ENCODE measurements around the gene SNRPA1. TPM values are rescaled to one million over a fixed set of nuclear protein-coding genes. Genes with fewer than 3 reads are reported as not detected.
"Not testable (repeated sequence)": the region's sequence is repeated elsewhere in the genome, so short reads cannot be mapped to it uniquely, and the experiment has no call there.

The SNRPA1 gene
- total and polyA plus RNA-seq, 4 experiments from 2014 or later = 76.6 to 100 (median 86.3) TPM

GRCh38 chr15:101288905-101289513, 6.0 kb downstream of the SNRPA1 start:
- POLR2A ChIA-PET (ENCODE audit: partially characterized antibody) = interaction anchor here (1.5 to 2.4 kb wide), 2 partner anchors 351 to 353 kb away, joined by 4 to 5 read pairs; no protein-coding TSS in a partner anchor
- CTCF ChIA-PET (ENCODE audit: partially characterized antibody) = interaction anchor here (0.8 to 3.9 kb wide), 21 partner anchors 9 to 368 kb away, joined by 3 to 50 read pairs (median 4); no protein-coding TSS in a partner anchor
- intact Hi-C loops (cut with micrococcal nuclease) = no loop called here
- Histone ChIP-seq H3K4me1 (ENCODE audit: insufficient read depth, low read length) (peaks cover 45% of the 10 kb centered on the region), H3K36me3 (ENCODE audit: insufficient read depth, low read length) (peaks cover 36% of the 10 kb centered on the region), H3K27me3 (ENCODE audit: insufficient read depth, low read length) (no peaks in the 10 kb centered on the region), H3K4me3 (ENCODE audit: low read length in 2 of 2) (no peak overlapping the region), H3K27ac (ENCODE audit: low read depth, low read length) (no peak overlapping the region), H3K9me3 (ENCODE audit: control insufficient read depth in 1 of 2, low read length in 2 of 2) (no peaks in the 10 kb centered on the region)
- peak in 4 of 5 donors; percentile 62 to 67 (median 63) for DNase-seq
- peak overlapping the region; percentile 36 to 94 (median 79) for H3K27ac Mint-ChIP-seq
- peak overlapping the region in 2 of 8 donors; percentile 57 to 70 for H3K4me3 Mint-ChIP-seq
- H3K4me1 Mint-ChIP-seq = peaks cover 31 to 49% (median 41%) of the 10 kb centered on the region in 4 donors
- H3K36me3 Mint-ChIP-seq = peaks cover 44 to 76% of the 10 kb centered on the region in 2 donors
- no peaks in the 10 kb centered on the region for H3K9me3 Mint-ChIP-seq
- no peaks in the 10 kb centered on the region for H3K27me3 Mint-ChIP-seq

GRCh38 chr15:101287342-101287741, 7.7 kb downstream of the SNRPA1 start:
- Histone ChIP-seq H3K36me3 (ENCODE audit: insufficient read depth, low read length) (peaks cover 48% of the 10 kb centered on the region), H3K4me1 (ENCODE audit: insufficient read depth, low read length) (peaks cover 29% of the 10 kb centered on the region)
- H3K27me3 ChIP-seq (ENCODE audit: insufficient read depth, low read length); intact Hi-C loops (cut with micrococcal nuclease); H3K9me3 ChIP-seq (ENCODE audit: control insufficient read depth in 1 of 2, low read length in 2 of 2); H3K27me3 Mint-ChIP-seq; H3K4me3 ChIP-seq (ENCODE audit: low read length in 2 of 2); H3K9me3 Mint-ChIP-seq; DNase-seq; H3K4me3 Mint-ChIP-seq; H3K27ac ChIP-seq (ENCODE audit: low read depth, low read length): not testable (repeated sequence)
- ChIA-PET POLR2A (ENCODE audit: partially characterized antibody) (interaction anchor here (1.0 kb wide), 1 partner anchor 9 kb away, joined by 4 read pairs; no protein-coding TSS in a partner anchor), CTCF (ENCODE audit: partially characterized antibody) (interaction anchor here (0.6 to 3.9 kb wide), 10 partner anchors 9 to 662 kb away, joined by 3 to 50 read pairs (median 11); no protein-coding TSS in a partner anchor)
- H3K36me3 Mint-ChIP-seq = peaks cover 55 to 79% of the 10 kb centered on the region in 2 donors
- peak overlapping the region in 1 of 7 donors; percentile 18 for H3K27ac Mint-ChIP-seq
- H3K4me1 Mint-ChIP-seq = peaks cover 21 to 35% (median 30%) of the 10 kb centered on the region in 4 donors

- peaks cover 50% of the 10 kb centered on the region for H3K36me3 ChIP-seq (ENCODE audit: insufficient read depth, low read length)
- Mint-ChIP-seq H3K4me1 (peaks cover 16 to 27% (median 23%) of the 10 kb centered on the region in 4 donors), H3K36me3 (peaks cover 62 to 79% of the 10 kb centered on the region in 2 donors), H3K27ac (peak overlapping the region in 3 of 7 donors; percentile 35 to 74 (median 63)), H3K27me3 (no peaks in the 10 kb centered on the region), H3K9me3 (no peaks in the 10 kb centered on the region), H3K4me3 (peak overlapping the region in 2 of 8 donors; percentile 33 to 35)
- no peaks in the 10 kb centered on the region for H3K9me3 ChIP-seq (ENCODE audit: control insufficient read depth in 1 of 2, low read length in 2 of 2)
- DNase-seq = no peak
- no peak overlapping the region for H3K4me3 ChIP-seq (ENCODE audit: low read length in 2 of 2)
- ChIA-PET POLR2A (ENCODE audit: partially characterized antibody) (interaction anchor here (3.1 kb wide), 1 partner anchor 8 kb away, joined by 15 read pairs; the partner anchor contains the start of gene SNRPA1), CTCF (ENCODE audit: partially characterized antibody) (interaction anchor here (1.3 to 1.9 kb wide), 3 partner anchors 11 to 369 kb away, joined by 4 to 6 read pairs (median 5); no protein-coding TSS in a partner anchor)
- H3K4me1 ChIP-seq (ENCODE audit: insufficient read depth, low read length) = peaks cover 21% of the 10 kb centered on the region
- H3K27me3 ChIP-seq (ENCODE audit: insufficient read depth, low read length) = no peaks in the 10 kb centered on the region
- intact Hi-C loops (cut with micrococcal nuclease) = no loop called here
- H3K27ac ChIP-seq (ENCODE audit: low read depth, low read length) = no peak overlapping the region
Measured at GRCh38 chr15:101286471-101287114, 8.5 kb downstream of the SNRPA1 start.

- peaks cover 8% of the 10 kb centered on the region for H3K4me1 ChIP-seq (ENCODE audit: insufficient read depth, low read length)
- H3K27me3 Mint-ChIP-seq = no peaks in the 10 kb centered on the region
- H3K4me3 ChIP-seq (ENCODE audit: low read length in 2 of 2) = no peak overlapping the region
- CTCF ChIA-PET (ENCODE audit: partially characterized antibody) = interaction anchor here (1.8 kb wide), 1 partner anchor 10 kb away, joined by 4 read pairs; no protein-coding TSS in a partner anchor
- H3K27ac Mint-ChIP-seq = peak overlapping the region in 1 of 7 donors; percentile 24
- DNase-seq = no peak
- peaks cover 67% of the 10 kb centered on the region for H3K36me3 ChIP-seq (ENCODE audit: insufficient read depth, low read length)
- no peak overlapping the region for H3K27ac ChIP-seq (ENCODE audit: low read depth, low read length)
- no peaks in the 10 kb centered on the region for H3K9me3 Mint-ChIP-seq
- POLR2A ChIA-PET (ENCODE audit: partially characterized antibody) = interaction anchor here (3.1 kb wide), 1 partner anchor 11 kb away, joined by 15 read pairs; the partner anchor contains the start of gene SNRPA1
- H3K9me3 ChIP-seq (ENCODE audit: control insufficient read depth in 1 of 2, low read length in 2 of 2) = no peaks in the 10 kb centered on the region
- H3K27me3 ChIP-seq (ENCODE audit: insufficient read depth, low read length) = no peaks in the 10 kb centered on the region
- peaks cover 6 to 13% (median 9%) of the 10 kb centered on the region in 4 donors for H3K4me1 Mint-ChIP-seq
- H3K36me3 Mint-ChIP-seq = peaks cover 57 to 78% of the 10 kb centered on the region in 2 donors
- intact Hi-C loops (cut with micrococcal nuclease) = no loop called here
- H3K4me3 Mint-ChIP-seq = no peak overlapping the region
Measured at GRCh38 chr15:101283931-101284330, 11.1 kb downstream of the SNRPA1 start.

GRCh38 chr15:101280007-101280406, 15.0 kb downstream of the SNRPA1 start:
- DNase-seq = no peak
- Mint-ChIP-seq H3K4me3 (no peak overlapping the region), H3K36me3 (peaks cover 31 to 68% of the 10 kb centered on the region in 2 donors), H3K27me3 (no peaks in the 10 kb centered on the region), H3K4me1 (peaks cover 8 to 34% (median 20%) of the 10 kb centered on the region in 4 donors), H3K9me3 (no peaks in the 10 kb centered on the region), H3K27ac (peak overlapping the region in 1 of 7 donors; percentile 47)
- Histone ChIP-seq H3K4me1 (ENCODE audit: insufficient read depth, low read length) (peaks cover 25% of the 10 kb centered on the region), H3K27me3 (ENCODE audit: insufficient read depth, low read length) (no peaks in the 10 kb centered on the region), H3K4me3 (ENCODE audit: low read length in 2 of 2) (no peak overlapping the region), H3K27ac (ENCODE audit: low read depth, low read length) (no peak overlapping the region), H3K36me3 (ENCODE audit: insufficient read depth, low read length) (peaks cover 49% of the 10 kb centered on the region), H3K9me3 (ENCODE audit: control insufficient read depth in 1 of 2, low read length in 2 of 2) (no peaks in the 10 kb centered on the region)
- POLR2A ChIA-PET (ENCODE audit: partially characterized antibody) = interaction anchor here (2.7 kb wide), 1 partner anchor 15 kb away, joined by 11 read pairs; the partner anchor contains the start of gene SNRPA1
- CTCF ChIA-PET (ENCODE audit: partially characterized antibody) = interaction anchor here (1.2 to 2.3 kb wide), 3 partner anchors 9 to 15 kb away, joined by 4 to 7 read pairs (median 6); partner anchors contain the start of gene SNRPA1
- intact Hi-C loops (cut with micrococcal nuclease) = no loop called here

GRCh38 chr15:101277943-101278564, 17.0 kb downstream of the SNRPA1 start:
- peaks cover 11 to 43% (median 21%) of the 10 kb centered on the region in 4 donors for H3K4me1 Mint-ChIP-seq
- H3K27ac Mint-ChIP-seq = peak overlapping the region; percentile 89 to 96 (median 92)
- ChIA-PET CTCF (ENCODE audit: partially characterized antibody) (interaction anchor here (0.8 to 1.6 kb wide), 5 partner anchors 11 to 30 kb away, joined by 3 to 13 read pairs (median 4); partner anchors contain the start of gene SNRPA1), POLR2A (ENCODE audit: partially characterized antibody) (interaction anchor here (1.0 to 2.7 kb wide), 7 partner anchors 8 to 27 kb away, joined by 3 to 11 read pairs (median 4); partner anchors contain the start of genes CHSY1 and SNRPA1)
- Histone ChIP-seq H3K4me3 (ENCODE audit: low read length in 2 of 2) (peak overlapping the region in 1 of 2 donors; percentile 93), H3K27ac (ENCODE audit: low read depth, low read length) (peak overlapping the region; percentile 89), H3K9me3 (ENCODE audit: control insufficient read depth in 1 of 2, low read length in 2 of 2) (no peaks in the 10 kb centered on the region), H3K36me3 (ENCODE audit: insufficient read depth, low read length) (peaks cover 53% of the 10 kb centered on the region), H3K27me3 (ENCODE audit: insufficient read depth, low read length) (no peaks in the 10 kb centered on the region), H3K4me1 (ENCODE audit: insufficient read depth, low read length) (peaks cover 25% of the 10 kb centered on the region)
- no peak for DNase-seq
- H3K4me3 Mint-ChIP-seq = peak overlapping the region; percentile 83 to 97 (median 91)
- no peaks in the 10 kb centered on the region for H3K9me3 Mint-ChIP-seq
- H3K36me3 Mint-ChIP-seq = peaks cover 39 to 76% of the 10 kb centered on the region in 2 donors
- no peaks in the 10 kb centered on the region for H3K27me3 Mint-ChIP-seq
- intact Hi-C loops (cut with micrococcal nuclease) = loop anchor here (1.0 kb wide), 1 partner anchor 16 kb away; no protein-coding TSS in a partner anchor

All from CD4-positive, alpha-beta memory T cell (primary cell).